VCaP (cell line): Measurements from ENCODE around the gene FAM163A.

Experiments
- H3K27ac ChIP-seq: fragments of 450-650 bp; 2 replicates; pipeline ENCODE4 v1.5.1; 2017
- CTCF ChIP-seq: fragments of 450-650 bp; conservative IDR thresholded peaks from 2 replicates; pipeline ENCODE4 v1.5.1; 2017; ENCODE audit warnings: mild to moderate bottlenecking, moderate library complexity

The FAM163A gene

GRCh38 chr1:179767996-179768395 lies 24.9 kb downstream of the FAM163A start:
- TF ChIP-seq CTCF: no peak
- H3K27ac ChIP-seq: no peak overlapping the region

GRCh38 chr1:179770887-179771502 lies 27.9 kb downstream of the FAM163A start:
- TF ChIP-seq CTCF: peak; percentile 46
- no peak overlapping the region for H3K27ac ChIP-seq

- TF ChIP-seq CTCF: no peak
- H3K27ac ChIP-seq: no peak overlapping the region
Measured at GRCh38 chr1:179773264-179773663, 30.2 kb downstream of the FAM163A start.

DNA sequence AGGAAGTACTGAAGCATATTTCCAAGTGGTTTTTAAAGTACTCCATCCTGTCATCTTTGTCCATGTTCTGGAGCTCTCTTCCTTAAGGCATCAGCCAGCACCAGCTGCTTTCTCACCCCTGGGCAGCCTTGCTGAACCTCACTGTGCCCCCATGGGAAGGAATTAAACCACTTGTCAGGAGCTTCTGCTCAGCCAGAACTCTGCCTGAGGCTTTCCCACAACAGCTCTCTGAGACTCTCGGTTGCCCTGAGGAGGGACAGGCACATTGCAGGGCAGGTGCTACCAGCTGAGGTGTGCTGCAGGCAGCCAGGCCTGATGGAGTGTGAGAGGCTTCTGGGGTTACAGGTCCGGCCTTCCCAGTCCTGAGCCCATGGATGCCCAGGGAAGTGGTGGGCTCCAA lies 30.9 kb downstream of the FAM163A start:
- no peak overlapping the region for H3K27ac ChIP-seq
- TF ChIP-seq CTCF: no peak

- TF ChIP-seq CTCF: no peak
- no peak overlapping the region for H3K27ac ChIP-seq
Measured at GRCh38 chr1:179774566-179774965, 31.5 kb downstream of the FAM163A start.

GRCh38 chr1:179775009-179775408 lies 31.9 kb downstream of the FAM163A start:
- TF ChIP-seq CTCF: no peak
- H3K27ac ChIP-seq: no peak overlapping the region

DNA sequence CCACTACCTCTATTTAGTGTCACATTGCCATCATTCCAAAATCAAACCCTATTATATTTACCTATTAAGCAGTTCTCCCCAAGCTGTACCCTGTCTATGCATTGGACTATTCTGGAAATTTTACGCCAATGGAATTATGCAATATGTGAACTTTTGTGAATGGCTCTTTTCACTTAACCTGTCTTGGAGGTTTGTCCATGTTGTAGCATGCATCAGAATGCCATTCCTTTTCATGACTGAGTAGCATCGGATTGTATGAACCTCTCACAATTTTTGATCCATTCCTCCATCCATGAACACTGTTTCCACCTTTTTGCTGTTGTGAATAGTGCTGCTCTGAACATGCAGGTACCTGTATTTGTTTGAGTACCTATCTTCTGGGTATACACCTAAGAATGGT lies 33.7 kb downstream of the FAM163A start:
- no peak for TF ChIP-seq CTCF
- H3K27ac ChIP-seq: no peak overlapping the region

- no peak for TF ChIP-seq CTCF
- H3K27ac ChIP-seq: no peak overlapping the region
Measured at GRCh38 chr1:179777731-179778130, 34.6 kb downstream of the FAM163A start.
